IPS DF 6.9 (cell line): ENCODE results near the gene PIK3C2A.

Experiments
- DNase-seq: peaks from one replicate; pipeline ENCODE4 v3.0.0-alpha.2; 2013; ENCODE audit warnings: low read depth, low spot score
- H3K27ac ChIP-seq: one replicate; pipeline ENCODE4 v1.5.1; 2013; ENCODE audit warnings: low read length, control low read depth
- H3K27me3 ChIP-seq: 2 replicates; pipeline ENCODE4 v1.6.1; 2013; ENCODE audit warnings: mild to moderate bottlenecking, low read length; ENCODE audit not compliant: control insufficient read depth, insufficient read depth
- H3K36me3 ChIP-seq: 2 replicates; pipeline ENCODE4 v1.6.1; 2013; ENCODE audit warnings: low read length; ENCODE audit not compliant: control insufficient read depth, insufficient read depth
- H3K4me1 ChIP-seq: 2 replicates; pipeline ENCODE4 v1.6.1; 2013; ENCODE audit warnings: low read length; ENCODE audit not compliant: control insufficient read depth, insufficient read depth
- H3K4me3 ChIP-seq: 2 replicates; pipeline ENCODE4 v1.5.1; 2013; ENCODE audit warnings: mild to moderate bottlenecking, low read length
- H3K9me3 ChIP-seq: 2 replicates; pipeline ENCODE4 v1.6.1; 2013; ENCODE audit warnings: low read length, inconsistent platforms; ENCODE audit not compliant: control insufficient read depth, insufficient read depth
- WGBS: extraction: QIAGEN DNeasy Blood & Tissue Kit; methylation state at CpG from one replicate; pipeline ENCODE4 v1.1.7; 2013; ENCODE audit warnings: mixed read lengths, missing lambda C conversion rate; ENCODE audit not compliant: insufficient read length, insufficient coverage; 5-methylcytosine and 5-hydroxymethylcytosine counted together

Gene PIK3C2A

DNA sequence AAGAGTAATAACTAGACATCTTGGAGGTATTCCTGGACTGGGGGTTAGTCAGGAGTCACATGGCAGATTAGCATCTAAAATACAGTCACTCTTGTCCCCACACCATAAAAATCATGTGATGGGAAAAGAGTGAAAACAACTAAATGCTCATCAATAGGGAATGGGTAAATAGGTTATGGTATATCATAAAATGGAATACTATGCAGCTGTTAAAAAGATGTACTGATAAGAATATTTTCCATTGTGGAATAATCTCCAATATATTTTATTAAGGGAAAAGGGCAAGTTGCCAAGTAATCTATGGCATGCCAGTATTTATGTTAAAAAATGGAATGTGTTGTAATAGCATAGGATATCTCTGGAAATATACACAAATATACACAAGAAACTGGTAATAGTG, 6.6 kb upstream of the PIK3C2A start:
- no peaks in the 10 kb centered on the region for H3K27me3 ChIP-seq

DNA sequence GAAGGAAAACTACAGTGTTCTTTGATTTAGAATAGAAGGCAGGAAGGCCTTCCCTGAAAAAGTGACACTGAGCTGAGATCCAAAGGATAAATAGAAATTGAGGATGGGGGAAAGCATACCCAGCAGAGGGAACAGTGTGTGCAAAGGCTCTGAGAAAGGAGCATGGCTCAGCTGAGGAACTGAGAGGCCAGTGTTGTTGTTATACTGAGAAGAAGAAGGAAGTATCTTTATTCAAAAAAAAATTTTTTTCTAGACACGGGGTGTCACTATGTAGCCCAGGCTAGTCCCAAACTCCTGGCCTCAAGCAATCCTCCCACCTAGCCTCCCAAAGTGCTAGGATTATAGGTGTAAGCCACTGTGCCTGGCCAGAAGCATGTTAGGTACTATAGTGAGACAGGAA, 3.5 kb upstream of the PIK3C2A start:
- DNase-seq: no peak
- no peaks in the 10 kb centered on the region for H3K27me3 ChIP-seq
- no peak overlapping the region for H3K4me3 ChIP-seq
- no peaks in the 10 kb centered on the region; the same call in 1 of the 2 replicates for H3K9me3 ChIP-seq
- no peaks in the 10 kb centered on the region for H3K36me3 ChIP-seq
- no peak overlapping the region for H3K27ac ChIP-seq
- WGBS: no CpG with 5 or more reads among the region's 1 CpG
- H3K4me1 ChIP-seq: no peaks in the 10 kb centered on the region

More for the DNA sequence above, 6.6 kb upstream of the PIK3C2A start:
- Histone ChIP-seq H3K4me1 (no peaks in the 10 kb centered on the region), H3K9me3 (no peaks in the 10 kb centered on the region; the same call in 1 of the 2 replicates), H3K27ac (no peak overlapping the region), H3K4me3 (no peak overlapping the region), H3K36me3 (no peaks in the 10 kb centered on the region)
- no peak for DNase-seq

DNA sequence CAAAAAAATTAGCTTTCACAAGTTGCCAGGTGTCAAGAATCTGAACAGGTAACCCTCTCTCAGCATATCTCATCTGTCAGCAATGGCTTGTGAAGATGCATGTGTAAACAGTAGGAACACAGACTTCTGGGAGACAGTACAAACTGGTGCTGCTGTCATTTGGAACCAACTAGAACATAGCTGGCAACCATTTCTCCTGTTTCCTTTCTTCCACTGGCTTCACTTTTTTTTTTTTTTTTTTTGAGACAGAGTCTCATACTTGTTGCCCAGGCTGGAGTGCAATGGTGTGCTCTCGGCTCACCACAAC, 2.1 kb upstream of the PIK3C2A start:
- Histone ChIP-seq H3K36me3 (no peaks in the 10 kb centered on the region), H3K9me3 (no peaks in the 10 kb centered on the region; the same call in 1 of the 2 replicates), H3K4me1 (no peaks in the 10 kb centered on the region), H3K27ac (no peak overlapping the region), H3K4me3 (no peak overlapping the region), H3K27me3 (no peaks in the 10 kb centered on the region)
- no CpG with 5 or more reads among the region's 1 CpG for WGBS
- DNase-seq: no peak

GRCh38 chr11:17208257-17208999, 642 bp upstream of the PIK3C2A start:
- no peak overlapping the region for H3K27ac ChIP-seq
- no CpG with 5 or more reads among the region's 26 CpGs for WGBS
- H3K36me3 ChIP-seq: no peaks in the 10 kb centered on the region
- peak overlapping the region; percentile 63 for H3K4me3 ChIP-seq
- H3K27me3 ChIP-seq: no peaks in the 10 kb centered on the region
- peak; percentile 35 for DNase-seq
- H3K4me1 ChIP-seq: no peaks in the 10 kb centered on the region
- no peaks in the 10 kb centered on the region for H3K9me3 ChIP-seq

- no peaks in the 10 kb centered on the region for H3K9me3 ChIP-seq
- H3K27ac ChIP-seq: no peak overlapping the region
- DNase-seq: no peak
- H3K27me3 ChIP-seq: no peaks in the 10 kb centered on the region
- no peaks in the 10 kb centered on the region for H3K36me3 ChIP-seq
- peak overlapping the region; percentile 9; the same call in 1 of the 2 replicates for H3K4me3 ChIP-seq
- H3K4me1 ChIP-seq: no peaks in the 10 kb centered on the region
- no CpG with 5 or more reads among the region's 2 CpGs for WGBS
Measured at GRCh38 chr11:17206463-17206862, 1.3 kb downstream of the PIK3C2A start.

DNA sequence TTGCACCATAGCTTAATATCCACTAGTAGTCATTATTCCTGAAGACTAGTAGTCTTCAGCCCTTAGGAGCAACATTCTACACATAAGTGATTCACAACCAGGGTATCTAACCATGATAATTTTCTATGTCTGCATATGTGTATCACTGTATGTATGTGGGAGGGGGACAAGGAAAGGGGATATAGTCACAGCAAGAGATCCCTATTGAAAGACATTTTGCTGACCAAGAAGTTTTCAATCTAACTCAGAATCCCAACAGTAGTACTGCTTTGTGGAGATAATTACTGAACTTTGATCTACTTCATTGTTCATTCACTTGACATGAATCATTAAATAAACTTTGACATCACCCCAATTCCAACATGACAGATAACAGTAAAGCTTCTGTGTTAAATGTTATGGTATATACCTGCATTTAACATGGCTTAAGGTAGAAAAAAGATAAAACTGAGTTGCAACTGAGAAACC, 10.3 kb downstream of the PIK3C2A start:
- no peak overlapping the region for H3K27ac ChIP-seq
- no peak for DNase-seq
- 0 out of 2 replicates have a peak, but pooled peaks cover 5% of the 10 kb centered on the region for H3K36me3 ChIP-seq

GRCh38 chr11:17188675-17189074, 19.1 kb downstream of the PIK3C2A start:
- H3K27ac ChIP-seq: no peak overlapping the region
- H3K9me3 ChIP-seq: no peaks in the 10 kb centered on the region
- WGBS: no CpG with 5 or more reads among the region's 2 CpGs
- 0 out of 2 replicates have a peak, but pooled peaks cover 3% of the 10 kb centered on the region for H3K36me3 ChIP-seq
- no peak for DNase-seq
- no peaks in the 10 kb centered on the region for H3K27me3 ChIP-seq
- no peaks in the 10 kb centered on the region for H3K4me1 ChIP-seq
- H3K4me3 ChIP-seq: no peak overlapping the region

More for the DNA sequence above, 10.3 kb downstream of the PIK3C2A start:
- H3K4me1 ChIP-seq: no peaks in the 10 kb centered on the region
- no peaks in the 10 kb centered on the region for H3K27me3 ChIP-seq
- H3K9me3 ChIP-seq: no peaks in the 10 kb centered on the region
- no peak overlapping the region for H3K4me3 ChIP-seq

DNA sequence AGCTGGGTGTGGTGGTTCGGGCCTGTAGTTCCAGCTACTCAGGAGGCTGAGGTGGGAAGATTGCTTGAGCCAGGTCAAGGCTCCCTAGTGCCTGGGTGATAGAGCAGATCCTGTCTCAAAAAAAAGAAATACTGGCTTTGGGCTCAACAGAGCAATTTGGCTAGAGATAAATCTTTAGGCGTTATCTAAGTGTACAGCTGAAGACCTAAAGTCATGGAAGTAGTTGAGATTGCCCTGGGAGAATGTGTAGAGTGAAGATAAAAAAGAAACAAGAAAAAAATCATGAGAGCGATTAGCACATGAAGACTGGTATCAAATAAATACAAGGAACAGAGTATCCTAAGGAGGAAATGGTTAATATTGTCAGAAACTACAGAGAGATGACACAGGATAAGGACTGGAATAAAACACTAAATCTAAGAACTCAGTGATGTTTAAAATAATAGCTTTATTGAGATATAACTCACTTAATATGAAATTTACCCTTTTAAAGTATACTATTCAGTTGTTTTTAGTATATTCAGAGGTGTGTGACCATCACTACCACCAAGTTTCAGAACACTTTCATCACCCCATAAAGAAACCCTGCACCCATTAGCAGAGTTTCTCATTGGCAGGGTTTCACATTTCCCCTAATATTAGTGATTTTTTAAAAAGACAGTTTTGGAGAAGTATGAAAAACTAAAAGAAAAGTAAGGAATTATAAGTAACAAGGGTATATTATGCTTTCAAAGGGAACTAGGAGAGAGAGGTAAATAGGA, 20.7 kb downstream of the PIK3C2A start:
- no peak for DNase-seq
- Histone ChIP-seq H3K27ac (no peak overlapping the region), H3K27me3 (no peaks in the 10 kb centered on the region), H3K36me3 (no peaks in the 10 kb centered on the region), H3K4me1 (no peaks in the 10 kb centered on the region), H3K4me3 (no peak overlapping the region), H3K9me3 (no peaks in the 10 kb centered on the region)
- WGBS: no CpG with 5 or more reads among the region's 3 CpGs

- Histone ChIP-seq H3K27ac (no peak overlapping the region), H3K36me3 (no peaks in the 10 kb centered on the region), H3K4me1 (no peaks in the 10 kb centered on the region), H3K9me3 (no peaks in the 10 kb centered on the region), H3K4me3 (no peak overlapping the region), H3K27me3 (no peaks in the 10 kb centered on the region)
- WGBS: no CpG with 5 or more reads among the region's 2 CpGs
- DNase-seq: no peak
Measured at GRCh38 chr11:17185938-17186337, 21.8 kb downstream of the PIK3C2A start.

- DNase-seq: no peak
- Histone ChIP-seq H3K9me3 (no peaks in the 10 kb centered on the region), H3K27ac (no peak overlapping the region), H3K4me3 (no peak overlapping the region), H3K27me3 (no peaks in the 10 kb centered on the region), H3K4me1 (no peaks in the 10 kb centered on the region), H3K36me3 (no peaks in the 10 kb centered on the region)
- WGBS: no CpG with 5 or more reads among the region's 2 CpGs
Measured at GRCh38 chr11:17184882-17185587, 22.8 kb downstream of the PIK3C2A start.
